NCI-H460 (cell line): ENCODE data around the gene EIF6. TPM values are rescaled to one million over a fixed set of nuclear protein-coding genes. Genes with fewer than 3 reads are reported as not detected.

Experiments used
- DNase-seq: peaks from one replicate; pipeline ENCODE4 v3.0.0-alpha.2; 2016; ENCODE audit warnings: low read depth; ENCODE audit errors: extremely low read depth
- total RNA-seq: library from RNA; depleted of rRNA; stranded (reverse); fragments of >200 nt; shearing (Covaris generic); gene quantifications from 2 replicates; pipeline ENCODE4 v1.2.3, GENCODE V29; 2014

EIF6 gene
- total RNA-seq, 1 experiment from 2014 or later: 159 TPM

DNA sequence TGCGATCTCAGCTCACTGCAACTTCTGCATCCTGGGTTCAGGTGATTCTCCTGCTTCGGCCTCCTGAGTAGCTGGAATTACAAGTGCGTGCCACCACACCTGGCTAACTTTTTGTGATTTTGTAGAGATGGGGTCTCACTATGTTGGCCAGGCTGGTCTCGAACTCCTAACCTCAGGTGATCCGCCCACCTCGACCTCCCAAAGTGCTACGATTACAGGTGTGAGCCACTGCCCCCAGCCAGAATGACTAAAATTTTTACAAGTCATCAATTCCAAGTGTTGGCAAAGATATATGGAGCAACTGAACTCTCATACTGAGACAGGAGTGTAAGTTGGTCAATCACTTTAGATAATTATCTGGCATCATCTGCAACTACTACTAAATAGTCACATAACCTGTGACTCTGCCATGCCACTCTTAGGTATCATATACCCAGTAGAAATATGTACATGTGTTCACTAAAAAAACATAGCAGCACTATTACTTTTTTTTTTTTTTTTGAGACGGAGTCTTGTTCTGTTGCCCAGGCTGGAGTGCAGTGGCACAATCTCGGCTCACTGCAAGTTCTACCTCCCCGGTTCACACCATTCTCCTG, 3.0 kb downstream of the EIF6 start:
- no peak for DNase-seq

DNA sequence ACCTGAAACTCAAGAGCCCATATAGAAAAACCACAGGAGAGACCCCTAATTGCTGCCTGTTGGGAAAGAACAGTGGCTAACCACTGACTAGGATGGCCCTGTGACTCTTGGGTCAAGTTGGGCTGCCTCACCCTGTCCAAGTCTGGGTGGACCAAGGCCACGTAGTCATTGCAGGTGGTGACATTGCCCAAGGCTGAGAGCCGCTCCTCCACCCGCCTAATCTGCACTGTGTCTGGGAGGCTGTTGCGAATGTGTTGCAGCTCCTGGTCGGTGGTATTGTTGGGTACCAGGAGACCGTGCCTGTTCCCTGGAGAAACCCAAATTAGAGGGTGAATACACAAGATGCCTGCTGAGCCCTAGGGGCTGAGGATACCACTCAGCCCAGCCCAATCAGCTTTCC, 4.0 kb downstream of the EIF6 start:
- no peak for DNase-seq

DNA sequence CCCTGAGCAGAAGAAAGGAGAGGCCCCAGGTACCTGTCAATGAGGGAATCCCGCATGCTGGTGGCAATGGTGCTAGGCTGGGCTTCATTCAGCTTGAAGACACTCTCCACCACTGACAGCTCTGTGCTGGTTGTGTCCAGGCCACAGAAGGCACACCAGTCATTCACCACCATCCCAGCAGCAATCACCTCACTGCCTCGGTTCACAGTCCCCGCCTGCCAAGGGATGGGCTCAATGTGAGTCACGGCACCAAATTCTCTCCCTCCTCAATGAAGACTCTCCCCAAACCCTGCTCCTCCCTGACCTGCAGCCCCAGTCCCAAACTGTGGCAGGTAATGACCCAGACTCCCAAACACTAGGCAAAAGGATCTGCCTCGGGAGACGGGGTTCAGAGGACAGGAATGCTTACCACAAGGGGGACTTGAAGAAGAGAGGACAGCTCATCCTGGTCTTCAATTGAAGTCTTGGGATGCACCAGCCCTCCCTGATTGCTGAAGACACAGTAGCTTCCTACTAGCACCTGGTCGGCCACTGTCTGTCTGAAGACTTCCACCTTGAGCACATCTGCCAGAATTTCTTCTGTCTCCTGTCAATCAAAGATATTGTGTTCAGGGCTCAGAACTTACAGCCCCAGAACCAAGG, 4.9 kb downstream of the EIF6 start:
- DNase-seq: no peak

DNA sequence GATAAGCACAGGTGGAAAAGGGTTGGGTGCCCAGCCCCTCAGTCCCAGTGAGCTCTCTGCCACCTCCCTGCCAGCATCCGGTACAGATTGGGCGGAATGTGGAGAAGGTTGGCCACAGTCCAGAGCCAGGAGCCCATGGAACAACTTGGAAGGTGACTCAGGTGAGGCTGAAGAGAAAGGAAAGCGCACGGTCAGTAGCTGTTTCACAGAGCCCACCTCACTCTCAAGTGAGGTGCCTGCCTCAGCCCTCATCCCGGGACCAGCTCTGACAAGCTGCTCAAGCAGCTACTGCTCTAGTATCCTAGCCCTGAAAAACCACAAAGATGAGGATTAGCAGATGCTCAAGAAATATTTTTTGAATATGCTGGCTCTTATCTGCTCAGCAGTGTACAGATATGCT, 5.5 kb downstream of the EIF6 start:
- DNase-seq: no peak

DNA sequence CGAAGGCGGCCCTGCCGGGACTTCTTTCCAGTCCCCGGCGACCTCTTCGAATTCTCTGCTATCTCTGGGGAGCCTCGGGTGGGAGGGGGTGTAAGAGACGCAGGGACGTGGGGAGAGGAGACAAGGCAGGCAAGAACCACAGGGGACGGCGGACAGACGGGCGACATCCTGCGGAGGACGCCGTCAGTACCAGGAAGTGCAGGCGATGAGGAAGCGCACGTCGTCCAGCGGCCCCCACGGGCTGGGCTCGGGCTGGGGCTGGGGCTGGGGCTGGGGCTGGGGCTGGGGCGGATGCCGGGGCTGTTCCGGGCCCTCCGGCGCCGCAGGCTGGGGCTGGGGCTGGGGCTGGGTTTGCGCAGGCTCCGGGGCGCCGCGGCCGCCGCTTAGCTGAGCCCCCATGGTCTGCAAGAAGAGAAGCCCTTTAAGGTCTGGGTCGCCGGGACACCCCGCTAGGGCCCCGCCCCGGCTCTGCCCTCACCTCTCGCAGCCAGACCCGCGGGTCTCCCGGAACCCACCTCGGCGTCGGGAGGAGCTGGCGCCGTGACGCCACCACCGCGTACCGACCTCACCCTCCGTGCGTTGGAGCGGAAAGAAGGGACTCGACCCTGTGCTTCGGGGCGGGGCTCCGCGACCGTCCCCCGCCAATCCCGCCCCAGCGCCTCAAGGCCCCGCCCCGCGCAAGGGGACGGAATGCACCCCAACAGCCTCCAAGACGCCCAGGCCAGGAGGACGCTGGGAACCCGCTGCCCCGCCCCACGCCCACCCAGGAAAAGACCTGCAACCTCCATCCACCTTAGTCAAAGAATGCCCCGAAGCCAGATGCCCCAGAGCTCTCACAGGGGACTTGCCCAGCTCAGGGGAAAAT, 6.8 kb downstream of the EIF6 start, which contains the start of gene MMP24OS:
TSS of gene MMP24OS (minus strand) at position 592 of the 865 bp plus-strand sequence. CDS start at position 399, 193 bp downstream.
- DNase-seq: peak; percentile 84

DNA sequence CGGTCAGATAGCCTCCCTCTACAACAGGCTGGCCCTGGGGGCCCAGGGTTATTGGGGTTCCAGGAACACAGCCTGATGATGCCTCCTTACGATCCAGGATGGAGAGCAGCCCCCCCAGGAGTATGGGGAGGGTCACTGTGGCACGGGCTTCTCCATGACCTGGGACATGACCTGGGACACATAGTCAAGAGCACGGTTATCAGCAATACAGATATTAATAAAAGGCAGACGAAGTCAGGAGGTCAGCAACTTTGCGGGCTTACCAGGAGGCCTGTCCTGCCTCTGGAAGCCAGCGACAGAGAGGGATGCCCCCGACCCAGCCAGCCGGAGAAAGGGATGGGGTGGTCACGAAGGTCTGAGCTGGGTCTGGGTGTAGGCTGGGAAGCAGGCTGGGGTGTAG, 7.4 kb downstream of the EIF6 start:
- DNase-seq: no peak

DNA sequence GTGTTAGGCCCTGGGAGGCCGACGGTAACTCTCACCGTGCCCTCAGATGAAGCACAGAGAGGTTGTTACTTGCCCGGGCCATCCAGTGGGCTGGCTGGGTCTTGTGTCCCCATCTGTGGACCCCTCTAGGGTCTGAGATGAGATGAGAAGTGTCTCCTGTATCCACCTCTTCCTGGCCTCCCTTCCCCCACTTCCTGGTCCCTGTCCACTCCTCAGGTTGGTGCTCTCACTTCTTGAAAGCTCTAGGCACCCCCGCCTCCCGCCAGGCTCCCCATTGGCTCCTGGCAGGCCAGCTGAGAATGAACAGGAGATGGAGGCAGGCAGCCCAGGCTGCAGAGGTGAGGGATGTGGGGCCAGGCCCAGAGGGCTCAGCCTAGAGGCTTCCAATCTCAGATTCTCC, 8.2 kb downstream of the EIF6 start:
- no peak for DNase-seq

DNA sequence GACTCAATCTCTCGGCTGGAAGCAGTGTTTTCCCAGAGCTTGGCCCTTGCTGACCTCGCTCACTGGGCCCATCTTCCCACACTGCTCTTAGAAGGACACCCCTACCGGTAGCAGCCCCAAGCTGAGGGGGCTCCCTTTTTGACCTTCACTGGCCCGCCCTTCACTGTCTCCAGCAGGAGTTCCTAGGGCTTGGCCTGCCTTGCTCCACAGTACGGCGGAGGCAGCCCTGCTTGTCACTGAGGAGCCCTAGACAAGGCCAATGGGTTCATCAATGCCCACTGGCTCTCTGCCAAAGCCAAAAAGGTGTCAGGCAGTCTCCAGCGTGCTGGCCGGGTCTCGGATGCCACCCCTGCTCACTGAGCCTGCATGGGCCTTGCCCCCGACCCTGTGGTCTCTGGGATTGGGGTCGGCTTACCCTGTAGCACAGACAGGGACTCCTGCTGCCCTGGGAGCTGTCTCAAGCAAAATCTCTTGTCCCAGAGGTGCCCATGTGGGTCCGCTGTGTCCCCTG, 8.8 kb downstream of the EIF6 start:
- DNase-seq: no peak

DNA sequence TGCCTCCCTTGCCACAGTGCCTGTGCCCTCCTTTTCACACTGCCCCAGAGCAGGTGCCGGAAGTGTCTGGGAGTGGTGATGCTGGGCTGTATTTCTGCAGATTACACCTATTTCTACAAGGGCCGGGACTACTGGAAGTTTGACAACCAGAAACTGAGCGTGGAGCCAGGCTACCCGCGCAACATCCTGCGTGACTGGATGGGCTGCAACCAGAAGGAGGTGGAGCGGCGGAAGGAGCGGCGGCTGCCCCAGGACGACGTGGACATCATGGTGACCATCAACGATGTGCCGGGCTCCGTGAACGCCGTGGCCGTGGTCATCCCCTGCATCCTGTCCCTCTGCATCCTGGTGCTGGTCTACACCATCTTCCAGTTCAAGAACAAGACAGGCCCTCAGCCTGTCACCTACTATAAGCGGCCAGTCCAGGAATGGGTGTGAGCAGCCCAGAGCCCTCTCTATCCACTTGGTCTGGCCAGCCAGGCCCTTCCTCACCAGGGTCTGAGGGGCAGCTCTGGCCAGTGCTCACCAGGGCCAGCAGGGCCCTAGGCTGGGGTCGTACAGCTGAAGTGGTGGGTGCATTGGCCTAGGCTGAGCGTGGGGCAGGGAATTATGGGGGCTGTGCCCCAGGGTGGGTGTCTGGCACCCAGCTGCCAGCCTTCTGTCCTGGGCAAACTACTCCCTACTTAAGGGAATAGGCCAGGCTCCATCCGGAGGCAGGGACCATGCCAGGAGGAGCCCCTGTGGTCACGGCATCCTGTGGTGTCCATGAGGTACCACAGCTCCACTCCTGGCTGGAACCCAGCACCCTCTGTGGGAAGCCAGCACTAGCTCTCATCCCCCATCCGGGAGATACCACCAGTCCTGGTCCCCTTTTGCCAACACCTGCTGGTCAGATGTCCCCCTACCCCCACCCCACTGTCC, 10.1 kb downstream of the EIF6 start:
- no peak for DNase-seq

DNA sequence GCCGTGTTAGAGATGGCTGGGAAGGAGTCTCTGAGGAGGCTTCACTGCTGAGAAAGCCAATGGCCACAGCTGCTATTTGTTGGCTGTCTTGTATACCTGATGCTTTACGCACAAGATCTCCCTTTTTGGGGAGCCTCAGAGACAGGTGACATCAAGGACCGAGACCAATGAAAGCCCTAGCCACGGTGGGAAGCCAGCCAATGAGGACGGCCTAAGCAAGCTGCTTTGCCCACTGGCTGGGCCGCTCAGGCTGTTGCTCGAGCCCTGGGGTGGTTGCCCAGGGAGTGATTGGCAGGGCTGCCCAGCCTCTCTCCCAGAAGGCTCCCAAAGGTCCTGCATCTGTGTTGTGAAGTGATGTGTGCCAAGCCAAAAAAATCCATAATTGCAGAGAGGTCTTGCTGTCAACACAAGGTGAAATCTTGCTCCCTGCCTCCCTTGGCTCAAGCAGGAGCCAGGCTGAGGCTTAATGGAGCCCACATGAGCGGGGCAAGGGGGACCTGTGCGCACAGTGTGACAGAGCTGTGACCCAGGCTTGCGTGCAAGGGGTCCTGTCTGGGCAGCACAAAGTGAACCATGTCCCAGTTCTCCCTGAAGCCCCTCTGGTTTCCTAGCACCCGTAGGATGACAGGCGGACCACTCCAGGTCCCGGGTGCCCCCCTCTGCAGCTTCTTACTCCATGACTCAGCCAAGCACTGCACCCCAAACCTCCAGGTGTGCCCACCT, 11.0 kb downstream of the EIF6 start:
- DNase-seq: no peak

DNA sequence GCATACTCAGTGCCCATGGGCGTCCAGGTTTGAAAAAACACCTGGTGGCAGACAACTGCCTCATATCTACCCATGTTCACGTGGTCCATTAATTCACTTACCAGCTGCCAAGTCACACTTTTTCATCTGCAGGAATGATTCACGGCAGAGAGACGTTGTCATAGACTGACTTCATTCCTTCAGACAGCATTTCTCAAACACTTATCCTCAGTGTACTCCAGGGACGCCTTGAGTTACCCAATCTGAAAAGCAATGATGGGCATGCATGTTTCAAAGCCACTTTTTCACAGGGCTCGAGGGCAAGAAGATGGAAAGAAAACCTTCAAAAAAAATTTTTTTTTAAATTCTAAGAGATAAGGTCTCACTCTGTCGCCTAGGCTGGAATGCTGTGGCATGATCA, 12.7 kb downstream of the EIF6 start:
- no peak for DNase-seq

DNA sequence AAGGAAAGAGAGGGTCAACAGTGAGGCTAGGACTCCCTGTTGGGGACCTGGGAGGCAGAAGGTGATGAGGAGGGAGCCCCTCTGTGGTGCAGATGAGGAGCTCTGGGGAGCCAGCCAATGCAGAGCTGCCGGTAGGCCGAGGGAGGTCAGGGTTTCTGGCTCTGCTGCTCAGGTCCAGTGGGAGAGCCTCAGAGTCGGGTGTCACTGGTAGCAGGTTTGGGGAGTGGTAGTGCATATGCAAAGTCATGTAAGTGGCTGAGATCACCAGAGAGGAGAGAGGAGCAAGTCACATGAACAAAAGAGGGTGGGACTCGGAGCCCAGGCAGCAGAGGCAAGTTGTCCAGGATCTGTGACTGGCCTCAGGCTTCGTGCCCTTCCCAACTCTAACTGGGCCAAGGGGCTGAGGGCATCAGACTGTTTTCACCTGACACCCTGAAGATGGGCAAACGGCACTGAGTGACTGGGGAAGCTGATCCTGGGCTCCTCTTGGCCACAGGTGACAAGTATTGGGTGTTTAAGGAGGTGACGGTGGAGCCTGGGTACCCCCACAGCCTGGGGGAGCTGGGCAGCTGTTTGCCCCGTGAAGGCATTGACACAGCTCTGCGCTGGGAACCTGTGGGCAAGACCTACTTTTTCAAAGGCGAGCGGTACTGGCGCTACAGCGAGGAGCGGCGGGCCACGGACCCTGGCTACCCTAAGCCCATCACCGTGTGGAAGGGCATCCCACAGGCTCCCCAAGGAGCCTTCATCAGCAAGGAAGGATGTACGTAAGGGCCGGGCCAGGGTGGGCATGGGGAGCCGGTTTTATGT, 13.3 kb downstream of the EIF6 start:
- no peak for DNase-seq

DNA sequence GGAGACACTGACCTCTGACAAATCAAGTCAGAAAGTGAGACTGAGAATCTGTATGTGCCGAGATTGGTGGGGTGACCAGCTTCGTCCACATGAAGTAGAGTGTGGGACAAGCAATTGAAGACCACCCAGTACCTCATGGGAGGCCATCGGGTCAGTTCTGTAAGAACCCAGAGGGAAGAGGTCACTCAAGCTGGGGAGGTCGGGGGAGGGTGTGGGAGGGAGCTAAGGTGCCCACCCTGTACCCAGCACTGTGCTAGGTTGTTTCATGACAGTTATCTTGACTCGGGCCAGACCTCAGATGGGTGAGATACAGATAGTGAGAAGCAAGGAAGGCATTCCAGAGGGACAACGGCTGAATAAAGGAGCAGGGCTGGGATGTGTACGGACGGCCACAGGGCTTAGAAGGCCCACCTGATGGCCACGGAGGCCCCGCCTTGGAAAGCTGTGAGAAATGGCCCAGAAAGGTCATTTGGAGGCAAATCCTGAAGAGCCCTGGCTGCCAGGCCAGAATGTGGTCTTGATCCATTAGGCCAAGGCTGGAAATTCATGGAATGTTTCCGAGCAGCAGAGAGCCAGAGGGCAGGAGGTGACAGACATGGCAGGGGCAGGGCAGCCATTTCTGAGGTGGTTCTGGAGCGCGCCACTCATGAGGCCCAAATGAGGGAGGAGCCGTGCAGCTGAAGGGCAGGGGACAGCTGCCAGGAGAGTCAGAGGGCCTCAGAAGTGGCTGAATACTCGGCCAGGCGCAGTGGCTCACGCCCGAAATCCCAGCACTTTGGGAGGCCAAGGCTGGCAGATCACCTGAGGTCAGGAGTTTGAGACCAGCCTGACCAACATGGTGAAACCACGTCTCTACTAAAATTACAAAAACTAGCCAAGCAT, 14.3 kb downstream of the EIF6 start:
- no peak for DNase-seq

DNA sequence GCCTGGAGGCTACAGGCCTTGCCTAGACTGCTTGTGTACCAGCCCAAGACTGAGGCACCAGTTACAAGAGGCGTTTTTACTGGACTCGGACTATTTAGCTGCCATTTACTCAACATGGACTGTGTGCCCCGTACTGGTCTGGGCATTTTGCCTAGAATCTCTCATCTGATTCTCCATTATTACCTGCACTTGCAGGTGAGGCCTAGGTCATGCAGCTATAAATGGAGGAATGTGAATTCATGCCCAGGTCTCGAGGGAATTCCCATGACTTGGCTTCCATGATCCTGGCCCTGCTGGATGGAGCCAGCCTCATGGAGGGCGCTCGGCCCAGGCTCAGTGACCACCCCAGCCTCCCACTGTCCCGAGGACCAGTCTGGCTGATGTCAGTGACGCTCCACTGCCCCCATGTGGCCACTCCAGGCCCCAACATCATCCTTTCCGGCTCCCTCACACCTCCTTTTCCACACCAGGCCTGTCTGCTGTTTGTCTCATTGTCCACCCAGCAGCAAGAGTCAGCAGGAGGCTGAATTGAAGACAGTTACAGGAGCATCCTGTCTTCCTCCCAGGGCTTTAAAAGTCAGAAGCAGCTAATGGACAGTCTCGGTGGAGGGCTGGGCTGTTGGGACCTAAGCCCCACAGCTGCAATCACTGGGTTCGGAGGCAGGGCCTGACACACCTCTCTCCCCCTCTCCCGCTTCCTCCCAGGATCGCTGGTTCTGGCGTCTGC, 15.4 kb downstream of the EIF6 start:
- DNase-seq: peak; percentile 55

DNA sequence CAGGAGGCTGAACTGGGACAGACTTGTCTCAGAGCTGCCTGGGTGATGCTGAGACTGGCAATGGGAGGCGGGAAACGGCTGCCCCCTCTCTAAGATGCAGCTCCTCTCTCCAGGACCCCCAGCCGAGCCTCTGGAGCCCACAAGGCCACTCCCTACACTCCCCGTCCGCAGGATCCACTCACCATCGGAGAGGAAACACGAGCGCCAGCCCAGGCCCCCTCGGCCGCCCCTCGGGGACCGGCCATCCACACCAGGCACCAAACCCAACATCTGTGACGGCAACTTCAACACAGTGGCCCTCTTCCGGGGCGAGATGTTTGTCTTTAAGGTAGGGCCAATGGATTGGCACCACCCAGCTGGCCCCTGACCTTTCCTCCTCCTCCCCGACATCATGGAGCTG, 17.5 kb downstream of the EIF6 start:
- no peak for DNase-seq

DNA sequence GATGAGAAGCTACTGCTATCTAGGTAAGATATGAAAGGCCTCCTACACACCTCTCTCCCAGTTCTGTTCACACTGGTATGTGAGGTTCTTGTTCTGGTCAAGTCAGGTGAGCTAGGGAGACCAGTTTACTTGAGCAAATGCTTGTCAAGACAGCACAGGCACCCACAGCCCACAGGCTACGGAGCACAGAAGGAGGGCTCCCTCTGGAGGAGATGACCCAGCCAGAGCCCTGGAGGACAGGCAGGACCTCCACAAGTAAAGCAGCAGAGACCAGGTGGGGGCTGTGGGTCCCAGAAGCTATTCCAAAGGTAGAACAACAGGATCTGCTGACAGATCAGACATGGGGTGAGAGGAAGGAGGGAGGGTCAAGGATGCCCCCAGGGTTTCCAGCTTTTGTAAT, 19.8 kb downstream of the EIF6 start:
- DNase-seq: no peak
